ENCODE measurements around the gene UCK1.

DNA sequence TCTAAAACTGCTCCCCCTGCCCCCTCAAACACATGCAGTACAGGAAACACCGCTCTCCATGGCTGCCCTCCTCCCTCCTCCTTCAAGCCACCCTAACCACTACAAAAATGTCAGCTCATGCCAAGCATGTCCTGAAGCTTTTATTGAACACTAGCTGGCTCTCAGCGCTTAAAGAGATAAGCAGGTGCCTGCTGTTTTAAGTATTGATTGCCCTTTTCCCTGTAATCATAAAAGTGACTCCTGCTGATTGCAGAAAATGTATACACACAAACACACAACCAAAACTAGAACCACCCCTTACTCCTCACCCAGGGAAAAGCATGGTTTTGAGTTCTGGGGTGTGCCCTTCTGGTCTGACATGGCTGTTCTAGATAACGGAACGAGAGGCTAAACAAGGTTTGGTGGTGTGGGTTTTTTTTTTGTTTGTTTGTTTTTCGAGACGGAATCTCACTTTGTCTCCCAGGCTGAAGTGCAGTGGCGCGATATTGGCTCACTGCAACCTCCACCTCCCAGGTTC is 3.7 kb upstream of the UCK1 start:
- no peak for TF ChIP-seq EZH2phosphoT487 (IDR thresholded peaks at IDR 0.05; ENCODE audit: low read depth)
- TF ChIP-seq, protein P1, sequence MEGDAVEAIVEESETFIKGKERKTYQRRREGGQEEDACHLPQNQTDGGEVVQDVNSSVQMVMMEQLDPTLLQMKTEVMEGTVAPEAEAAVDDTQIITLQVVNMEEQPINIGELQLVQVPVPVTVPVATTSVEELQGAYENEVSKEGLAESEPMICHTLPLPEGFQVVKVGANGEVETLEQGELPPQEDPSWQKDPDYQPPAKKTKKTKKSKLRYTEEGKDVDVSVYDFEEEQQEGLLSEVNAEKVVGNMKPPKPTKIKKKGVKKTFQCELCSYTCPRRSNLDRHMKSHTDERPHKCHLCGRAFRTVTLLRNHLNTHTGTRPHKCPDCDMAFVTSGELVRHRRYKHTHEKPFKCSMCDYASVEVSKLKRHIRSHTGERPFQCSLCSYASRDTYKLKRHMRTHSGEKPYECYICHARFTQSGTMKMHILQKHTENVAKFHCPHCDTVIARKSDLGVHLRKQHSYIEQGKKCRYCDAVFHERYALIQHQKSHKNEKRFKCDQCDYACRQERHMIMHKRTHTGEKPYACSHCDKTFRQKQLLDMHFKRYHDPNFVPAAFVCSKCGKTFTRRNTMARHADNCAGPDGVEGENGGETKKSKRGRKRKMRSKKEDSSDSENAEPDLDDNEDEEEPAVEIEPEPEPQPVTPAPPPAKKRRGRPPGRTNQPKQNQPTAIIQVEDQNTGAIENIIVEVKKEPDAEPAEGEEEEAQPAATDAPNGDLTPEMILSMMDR (IDR thresholded peaks at IDR 0.05; ENCODE audit: low read depth, low read length), result no peak

Measured in OCI-LY3 (cell line).